HL-60 (cell line): Measurements from ENCODE around the gene GMDS.

Experiments
- POLR2AphosphoS5 ChIP-seq: IDR thresholded peaks from 2 replicates; pipeline ENCODE4 v1.6.1; 2012; ENCODE audit warnings: low read depth
- SPI1 ChIP-seq: IDR thresholded peaks from 2 replicates; pipeline ENCODE4 v1.6.1; 2012; ENCODE audit warnings: low read depth, mild to moderate bottlenecking, borderline replicate concordance
- TF ChIP-seq, protein P1 (sequence below): IDR thresholded peaks from 2 replicates; pipeline ENCODE4 v1.6.1; 2012; ENCODE audit warnings: low read depth; ENCODE audit not compliant: insufficient replicate concordance
- TF ChIP-seq, protein P2 (sequence below): IDR thresholded peaks from one replicate; pipeline ENCODE4 v1.5.1; 2011; ENCODE audit warnings: low read length, control low read depth, inconsistent platforms; ENCODE audit not compliant: insufficient read depth

DNA sequence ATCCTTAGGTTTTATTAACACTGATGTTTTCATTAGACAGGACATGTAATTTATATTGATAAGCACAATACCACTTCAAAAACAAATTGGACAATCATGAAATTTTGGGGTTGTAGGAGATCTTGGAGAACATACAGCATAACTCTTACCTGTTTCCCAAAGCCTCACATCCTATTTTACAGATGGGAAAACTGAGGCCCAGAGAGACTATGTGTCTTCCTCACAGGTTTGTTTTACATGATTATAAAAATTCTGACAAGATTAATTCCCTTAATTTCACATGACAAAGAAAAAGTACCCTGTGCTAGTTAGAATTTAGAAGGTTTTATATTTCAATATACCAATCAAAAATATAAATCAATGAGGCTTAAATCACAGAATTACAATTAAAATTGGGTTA lies 145.5 kb downstream of the GMDS start:
- TF ChIP-seq, protein P1, sequence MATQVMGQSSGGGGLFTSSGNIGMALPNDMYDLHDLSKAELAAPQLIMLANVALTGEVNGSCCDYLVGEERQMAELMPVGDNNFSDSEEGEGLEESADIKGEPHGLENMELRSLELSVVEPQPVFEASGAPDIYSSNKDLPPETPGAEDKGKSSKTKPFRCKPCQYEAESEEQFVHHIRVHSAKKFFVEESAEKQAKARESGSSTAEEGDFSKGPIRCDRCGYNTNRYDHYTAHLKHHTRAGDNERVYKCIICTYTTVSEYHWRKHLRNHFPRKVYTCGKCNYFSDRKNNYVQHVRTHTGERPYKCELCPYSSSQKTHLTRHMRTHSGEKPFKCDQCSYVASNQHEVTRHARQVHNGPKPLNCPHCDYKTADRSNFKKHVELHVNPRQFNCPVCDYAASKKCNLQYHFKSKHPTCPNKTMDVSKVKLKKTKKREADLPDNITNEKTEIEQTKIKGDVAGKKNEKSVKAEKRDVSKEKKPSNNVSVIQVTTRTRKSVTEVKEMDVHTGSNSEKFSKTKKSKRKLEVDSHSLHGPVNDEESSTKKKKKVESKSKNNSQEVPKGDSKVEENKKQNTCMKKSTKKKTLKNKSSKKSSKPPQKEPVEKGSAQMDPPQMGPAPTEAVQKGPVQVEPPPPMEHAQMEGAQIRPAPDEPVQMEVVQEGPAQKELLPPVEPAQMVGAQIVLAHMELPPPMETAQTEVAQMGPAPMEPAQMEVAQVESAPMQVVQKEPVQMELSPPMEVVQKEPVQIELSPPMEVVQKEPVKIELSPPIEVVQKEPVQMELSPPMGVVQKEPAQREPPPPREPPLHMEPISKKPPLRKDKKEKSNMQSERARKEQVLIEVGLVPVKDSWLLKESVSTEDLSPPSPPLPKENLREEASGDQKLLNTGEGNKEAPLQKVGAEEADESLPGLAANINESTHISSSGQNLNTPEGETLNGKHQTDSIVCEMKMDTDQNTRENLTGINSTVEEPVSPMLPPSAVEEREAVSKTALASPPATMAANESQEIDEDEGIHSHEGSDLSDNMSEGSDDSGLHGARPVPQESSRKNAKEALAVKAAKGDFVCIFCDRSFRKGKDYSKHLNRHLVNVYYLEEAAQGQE: no peak
- TF ChIP-seq, protein P2, sequence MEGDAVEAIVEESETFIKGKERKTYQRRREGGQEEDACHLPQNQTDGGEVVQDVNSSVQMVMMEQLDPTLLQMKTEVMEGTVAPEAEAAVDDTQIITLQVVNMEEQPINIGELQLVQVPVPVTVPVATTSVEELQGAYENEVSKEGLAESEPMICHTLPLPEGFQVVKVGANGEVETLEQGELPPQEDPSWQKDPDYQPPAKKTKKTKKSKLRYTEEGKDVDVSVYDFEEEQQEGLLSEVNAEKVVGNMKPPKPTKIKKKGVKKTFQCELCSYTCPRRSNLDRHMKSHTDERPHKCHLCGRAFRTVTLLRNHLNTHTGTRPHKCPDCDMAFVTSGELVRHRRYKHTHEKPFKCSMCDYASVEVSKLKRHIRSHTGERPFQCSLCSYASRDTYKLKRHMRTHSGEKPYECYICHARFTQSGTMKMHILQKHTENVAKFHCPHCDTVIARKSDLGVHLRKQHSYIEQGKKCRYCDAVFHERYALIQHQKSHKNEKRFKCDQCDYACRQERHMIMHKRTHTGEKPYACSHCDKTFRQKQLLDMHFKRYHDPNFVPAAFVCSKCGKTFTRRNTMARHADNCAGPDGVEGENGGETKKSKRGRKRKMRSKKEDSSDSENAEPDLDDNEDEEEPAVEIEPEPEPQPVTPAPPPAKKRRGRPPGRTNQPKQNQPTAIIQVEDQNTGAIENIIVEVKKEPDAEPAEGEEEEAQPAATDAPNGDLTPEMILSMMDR: no peak
- no peak for TF ChIP-seq POLR2AphosphoS5
- no peak for TF ChIP-seq SPI1
